Lung (tissue), 12 donors: ENCODE data around the gene GEMIN5. TPM values are rescaled to one million over a fixed set of nuclear protein-coding genes. Genes with fewer than 3 reads are reported as not detected.

Experiments
- ATAC-seq: fragments of 200-7000 bp; cut with Tn5 transposase; one replicate; pipeline ENCODE4 v1.9.1; 2020; ENCODE audit warnings: moderate number of reproducible peaks; ENCODE audit not compliant: insufficient read depth, low FRiP score
- DNase-seq, 3 donors: peaks; one replicate each; pipeline ENCODE4 v3.0.0-alpha.2; 2013 to 2017
- H3K27ac ChIP-seq, 2 donors: one replicate each; pipeline ENCODE4 v1.5.1; 2013; ENCODE audit warnings: mild to moderate bottlenecking in 2 of 2, moderate library complexity in 2 of 2, control low read depth in 1 of 2, inconsistent platforms in 1 of 2, low read depth in 1 of 2, low read length in 1 of 2
- H3K27me3 ChIP-seq, 3 donors: one replicate each; pipeline ENCODE4 v1.5.1; 2013; ENCODE audit warnings: low read length in 2 of 3; ENCODE audit not compliant: control insufficient read depth in 3 of 3, insufficient read depth in 3 of 3
- H3K36me3 ChIP-seq, 4 donors: one replicate each; pipeline ENCODE4 v1.5.1; 2013; ENCODE audit warnings: low read length in 4 of 4, mild to moderate bottlenecking in 1 of 4, moderate library complexity in 1 of 4; ENCODE audit not compliant: control insufficient read depth in 4 of 4, insufficient read depth in 4 of 4
- H3K4me1 ChIP-seq, 5 donors: one replicate each; pipeline ENCODE4 v1.5.1; 2013; ENCODE audit warnings: low read length in 5 of 5, mild to moderate bottlenecking in 2 of 5, moderate library complexity in 1 of 5; ENCODE audit not compliant: control insufficient read depth in 5 of 5, insufficient read depth in 5 of 5
- H3K4me3 ChIP-seq: one replicate; pipeline ENCODE4 v1.5.1; 2013; ENCODE audit warnings: mild to moderate bottlenecking, control low read depth, moderate library complexity
- H3K9ac ChIP-seq, 2 donors: one replicate each; pipeline ENCODE4 v1.5.1; 2013; ENCODE audit warnings: low read length in 2 of 2, control low read depth in 1 of 2; ENCODE audit not compliant: insufficient read depth in 1 of 2
- H3K9me3 ChIP-seq, 4 donors: one replicate each; pipeline ENCODE4 v1.5.1; 2013; ENCODE audit warnings: low read length in 3 of 4, mild to moderate bottlenecking in 1 of 4, moderate library complexity in 1 of 4; ENCODE audit not compliant: control insufficient read depth in 4 of 4, insufficient read depth in 3 of 4
- WGBS, 2 donors: extraction: QIAGEN DNeasy Blood & Tissue Kit; methylation state at CpG; one replicate each; pipeline ENCODE4 v1.1.7; 2013; 5-methylcytosine and 5-hydroxymethylcytosine counted together
- polyA plus RNA-seq, 2 donors: library from polyadenylated mRNA; stranded (reverse); fragments of 200-250 nt; gene quantifications; one replicate each; pipeline ENCODE4 v1.2.1, GENCODE V29; 2013
- total RNA-seq, 2 donors: library from RNA; depleted of rRNA in 1 of 2; stranded (reverse); fragments of >200 nt in 1 of 2; gene quantifications; one replicate each; pipeline ENCODE4 v1.2.1, GENCODE V29; 2014 to 2021
- TF ChIP-seq, protein P1 (sequence below): IDR thresholded peaks from 2 replicates; pipeline ENCODE4 v1.5.1; 2012; ENCODE audit warnings: mild to moderate bottlenecking; ENCODE audit errors: control extremely low read depth, extremely low read depth
- donor health status: control.
- donor health status: control.
- donor health status: Bipolar disorder and iron deficiency.
- donor health status: healthy.
- donor health status: DM: yes; HTN: yes; CAD: no.

The GEMIN5 gene
- total and polyA plus RNA-seq, 4 donors = 2.8 to 18.3 (median 10.8) TPM

DNA sequence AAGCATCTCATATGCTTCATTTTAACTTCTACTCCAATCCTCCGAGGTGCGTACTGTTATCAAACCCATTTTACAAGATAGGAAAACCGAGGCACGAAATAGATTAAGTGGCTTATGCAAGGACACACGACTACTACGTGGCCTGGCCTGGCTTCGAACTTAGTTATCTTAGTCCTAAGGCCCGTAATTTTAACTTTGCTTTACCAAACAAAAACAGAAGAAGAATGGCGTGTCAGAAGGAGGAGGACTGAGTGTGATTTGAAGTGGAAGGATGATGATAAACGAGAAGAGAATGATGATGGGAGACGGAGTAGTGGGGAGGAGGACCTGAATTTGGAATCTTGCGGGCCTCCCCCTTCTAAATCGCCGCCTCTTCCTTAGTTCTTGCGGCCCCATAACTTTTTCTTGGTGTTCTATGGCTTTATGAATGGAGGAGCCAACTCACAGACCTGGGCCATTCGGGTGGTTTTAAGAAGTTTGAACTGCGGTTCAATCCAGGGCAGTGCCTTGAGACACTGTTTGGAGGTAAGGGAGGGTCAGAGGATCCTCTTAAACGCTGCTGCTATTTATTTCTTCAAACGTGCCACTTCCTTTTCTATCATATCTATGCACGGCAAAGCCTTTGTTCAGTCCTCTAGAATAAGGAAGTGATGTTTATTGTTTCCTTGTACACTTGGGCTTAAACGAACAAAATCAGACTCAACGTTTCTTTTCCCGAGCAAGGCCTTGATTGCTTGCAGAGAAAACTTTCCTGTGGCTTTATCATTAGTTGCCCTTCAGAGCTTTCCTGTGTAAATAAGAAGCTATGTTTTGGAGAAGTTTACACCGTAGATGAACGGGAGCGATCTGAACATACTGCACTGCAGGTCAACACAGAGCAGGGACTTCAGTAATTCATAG is 78.8 kb downstream of the GEMIN5 start:
- WGBS, 2 donors = 0 to 1% methylated on average over 26 of the region's 26 CpGs
- Histone ChIP-seq H3K4me1 (peaks cover 0 to 31% (median 8%) of the 10 kb centered on the region in 5 donors), H3K27ac (peak overlapping the region; percentile 99 to 100), H3K9me3 (no peaks in the 10 kb centered on the region), H3K27me3 (no peaks in the 10 kb centered on the region), H3K9ac (peak overlapping the region; percentile 79 to 95), H3K4me3 (peak overlapping the region; percentile 89), H3K36me3 (peaks cover 2 to 9% (median 8%) of the 10 kb centered on the region in 4 donors)
- peak in 2 of 3 donors; percentile 51 to 54 for DNase-seq
- TF ChIP-seq, protein P1, sequence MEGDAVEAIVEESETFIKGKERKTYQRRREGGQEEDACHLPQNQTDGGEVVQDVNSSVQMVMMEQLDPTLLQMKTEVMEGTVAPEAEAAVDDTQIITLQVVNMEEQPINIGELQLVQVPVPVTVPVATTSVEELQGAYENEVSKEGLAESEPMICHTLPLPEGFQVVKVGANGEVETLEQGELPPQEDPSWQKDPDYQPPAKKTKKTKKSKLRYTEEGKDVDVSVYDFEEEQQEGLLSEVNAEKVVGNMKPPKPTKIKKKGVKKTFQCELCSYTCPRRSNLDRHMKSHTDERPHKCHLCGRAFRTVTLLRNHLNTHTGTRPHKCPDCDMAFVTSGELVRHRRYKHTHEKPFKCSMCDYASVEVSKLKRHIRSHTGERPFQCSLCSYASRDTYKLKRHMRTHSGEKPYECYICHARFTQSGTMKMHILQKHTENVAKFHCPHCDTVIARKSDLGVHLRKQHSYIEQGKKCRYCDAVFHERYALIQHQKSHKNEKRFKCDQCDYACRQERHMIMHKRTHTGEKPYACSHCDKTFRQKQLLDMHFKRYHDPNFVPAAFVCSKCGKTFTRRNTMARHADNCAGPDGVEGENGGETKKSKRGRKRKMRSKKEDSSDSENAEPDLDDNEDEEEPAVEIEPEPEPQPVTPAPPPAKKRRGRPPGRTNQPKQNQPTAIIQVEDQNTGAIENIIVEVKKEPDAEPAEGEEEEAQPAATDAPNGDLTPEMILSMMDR = no peak
- no peak for ATAC-seq

DNA sequence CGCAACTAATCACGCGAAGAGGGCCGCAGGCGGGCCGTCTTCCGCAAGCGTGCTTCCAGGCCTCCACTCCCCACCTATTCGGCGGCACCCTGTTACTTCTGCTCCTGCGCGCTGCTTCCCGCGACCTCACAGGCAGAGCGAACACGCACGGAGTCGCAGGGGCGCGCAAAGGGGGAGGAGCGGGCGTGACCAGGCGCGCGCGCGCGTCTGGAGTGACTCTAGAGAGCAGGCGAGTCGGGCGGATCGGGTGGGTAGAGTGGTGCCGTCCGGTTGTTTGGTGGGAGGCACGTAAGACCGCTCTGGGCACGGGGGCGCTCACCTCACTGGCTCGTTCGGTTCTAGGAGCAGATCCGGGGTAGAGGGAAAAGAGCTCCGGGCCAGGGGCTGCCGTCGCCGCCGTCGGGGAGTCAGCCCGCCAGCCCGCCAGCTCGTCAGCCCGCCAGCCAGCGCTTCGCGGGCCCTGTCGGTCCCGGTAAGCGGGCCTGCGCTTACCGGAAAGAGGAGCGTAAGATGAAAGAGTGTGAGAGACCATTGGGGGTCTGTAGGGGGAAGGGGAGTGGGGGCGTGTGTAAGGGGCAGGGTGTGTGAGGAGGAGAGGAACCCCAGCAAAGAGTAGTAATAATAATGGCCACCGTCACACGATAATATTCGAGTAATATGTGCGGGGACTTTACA is 79.6 kb downstream of the GEMIN5 start, which contains the start of gene CNOT8:
Gene CNOT8, plus strand, starts transcription at position 331 of the 675 bp plus-strand sequence. CDS start 4,652 bp downstream, outside the sequence.
- DNase-seq = peak; percentile 99
- peaks cover 0 to 31% (median 8%) of the 10 kb centered on the region in 5 donors for H3K4me1 ChIP-seq

GRCh38 chr5:154857530-154858296 is 80.3 kb downstream of the GEMIN5 start:
- Histone ChIP-seq H3K27me3 (no peaks in the 10 kb centered on the region), H3K9ac (peak overlapping the region; percentile 79 to 91), H3K27ac (peak overlapping the region; percentile 99 to 100), H3K9me3 (no peaks in the 10 kb centered on the region), H3K4me1 (peaks cover 0 to 31% (median 8%) of the 10 kb centered on the region in 5 donors), H3K36me3 (no peaks in the 10 kb centered on the region), H3K4me3 (peak overlapping the region; percentile 74)
- TF ChIP-seq, protein P1 = no peak
- DNase-seq (peak; percentile 98 to 99 (median 99)), ATAC-seq (peak; percentile 82)
- 0% methylated on average over 56 to 58 of the region's 59 CpGs for WGBS, 2 donors

More for the DNA sequence above, 79.6 kb downstream of the GEMIN5 start, which contains the start of gene CNOT8:
- Histone ChIP-seq H3K9me3 (no peaks in the 10 kb centered on the region), H3K27ac (peak within 1 kb of the TSS; percentile 99 to 100), H3K9ac (peak within 1 kb of the TSS; percentile 79 to 95), H3K27me3 (no peaks in the 10 kb centered on the region), H3K36me3 (peaks cover 2 to 6% (median 4%) of the 10 kb centered on the region in 4 donors), H3K4me3 (peak within 1 kb of the TSS; percentile 89)
- 0% methylated on average over 65 of the region's 65 CpGs for WGBS, 2 donors
- ATAC-seq = peak; percentile 93
- TF ChIP-seq, protein P1 = no peak
